ENCODE measurements around the gene PCDHA12. TPM values are rescaled to one million over a fixed set of nuclear protein-coding genes. Genes with fewer than 3 reads are reported as not detected.

Gene PCDHA12
- total RNA-seq, 4 donors from 2014 or later, result 0.27 to 1.1 (median 0.83) TPM; not detected in 1

DNA sequence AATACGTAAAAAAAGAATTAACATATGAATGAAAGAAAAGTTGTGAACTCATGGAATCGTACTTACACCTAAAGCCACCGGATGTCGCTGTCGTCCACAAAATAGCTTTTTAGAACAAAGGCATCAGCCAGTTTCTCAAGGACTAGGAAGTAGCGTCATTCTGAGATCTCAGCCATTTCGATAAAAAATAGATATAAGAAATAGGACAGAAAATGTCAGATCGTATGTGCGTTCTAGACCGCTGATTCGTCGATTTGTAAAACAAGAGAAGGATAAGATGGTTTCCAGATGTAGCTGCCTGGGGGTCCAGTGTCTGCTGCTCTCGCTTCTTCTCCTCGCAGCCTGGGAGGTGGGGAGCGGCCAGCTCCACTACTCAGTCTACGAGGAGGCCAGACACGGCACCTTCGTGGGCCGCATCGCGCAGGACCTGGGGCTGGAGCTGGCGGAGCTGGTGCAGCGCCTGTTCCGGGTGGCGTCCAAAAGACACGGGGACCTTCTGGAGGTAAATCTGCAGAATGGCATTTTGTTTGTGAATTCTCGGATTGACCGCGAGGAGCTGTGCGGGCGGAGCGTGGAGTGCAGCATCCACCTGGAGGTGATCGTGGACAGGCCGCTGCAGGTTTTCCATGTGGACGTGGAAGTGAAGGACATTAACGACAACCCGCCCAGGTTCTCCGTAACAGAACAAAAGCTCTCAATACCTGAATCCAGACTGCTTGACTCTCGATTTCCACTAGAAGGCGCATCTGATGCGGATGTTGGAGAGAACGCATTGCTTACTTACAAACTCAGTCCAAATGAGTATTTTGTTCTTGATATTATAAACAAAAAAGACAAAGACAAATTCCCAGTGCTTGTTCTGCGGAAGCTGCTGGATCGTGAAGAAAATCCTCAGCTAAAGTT, 19.1 kb upstream of the PCDHA12 start, which contains the start of gene PCDHA10:
PCDHA10 (plus strand) TSS at position 126 of the 903 bp plus-strand sequence; CDS start at position 278, 152 bp downstream.
- no peak for DNase-seq
- no peaks in the 10 kb centered on the region for H3K36me3 ChIP-seq
- TF ChIP-seq, protein P1, sequence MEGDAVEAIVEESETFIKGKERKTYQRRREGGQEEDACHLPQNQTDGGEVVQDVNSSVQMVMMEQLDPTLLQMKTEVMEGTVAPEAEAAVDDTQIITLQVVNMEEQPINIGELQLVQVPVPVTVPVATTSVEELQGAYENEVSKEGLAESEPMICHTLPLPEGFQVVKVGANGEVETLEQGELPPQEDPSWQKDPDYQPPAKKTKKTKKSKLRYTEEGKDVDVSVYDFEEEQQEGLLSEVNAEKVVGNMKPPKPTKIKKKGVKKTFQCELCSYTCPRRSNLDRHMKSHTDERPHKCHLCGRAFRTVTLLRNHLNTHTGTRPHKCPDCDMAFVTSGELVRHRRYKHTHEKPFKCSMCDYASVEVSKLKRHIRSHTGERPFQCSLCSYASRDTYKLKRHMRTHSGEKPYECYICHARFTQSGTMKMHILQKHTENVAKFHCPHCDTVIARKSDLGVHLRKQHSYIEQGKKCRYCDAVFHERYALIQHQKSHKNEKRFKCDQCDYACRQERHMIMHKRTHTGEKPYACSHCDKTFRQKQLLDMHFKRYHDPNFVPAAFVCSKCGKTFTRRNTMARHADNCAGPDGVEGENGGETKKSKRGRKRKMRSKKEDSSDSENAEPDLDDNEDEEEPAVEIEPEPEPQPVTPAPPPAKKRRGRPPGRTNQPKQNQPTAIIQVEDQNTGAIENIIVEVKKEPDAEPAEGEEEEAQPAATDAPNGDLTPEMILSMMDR (IDR thresholded peaks at IDR 0.05), result peak in 1 of 6 experiments; percentile 14
- TF ChIP-seq POLR2A (IDR thresholded peaks at IDR 0.05), result no peak
- no peaks in the 10 kb centered on the region for H3K4me1 ChIP-seq
- H3K9me3 ChIP-seq, result peaks cover 0 to 26% (median 3%) of the 10 kb centered on the region in 4 donors
- peak within 1 kb of the TSS in 1 of 4 donors; percentile 8 for H3K27ac ChIP-seq
- H3K4me3 ChIP-seq, result peak within 1 kb of the TSS in 2 of 4 donors; percentile 9 to 15
- no peaks in the 10 kb centered on the region for H3K27me3 ChIP-seq

DNA sequence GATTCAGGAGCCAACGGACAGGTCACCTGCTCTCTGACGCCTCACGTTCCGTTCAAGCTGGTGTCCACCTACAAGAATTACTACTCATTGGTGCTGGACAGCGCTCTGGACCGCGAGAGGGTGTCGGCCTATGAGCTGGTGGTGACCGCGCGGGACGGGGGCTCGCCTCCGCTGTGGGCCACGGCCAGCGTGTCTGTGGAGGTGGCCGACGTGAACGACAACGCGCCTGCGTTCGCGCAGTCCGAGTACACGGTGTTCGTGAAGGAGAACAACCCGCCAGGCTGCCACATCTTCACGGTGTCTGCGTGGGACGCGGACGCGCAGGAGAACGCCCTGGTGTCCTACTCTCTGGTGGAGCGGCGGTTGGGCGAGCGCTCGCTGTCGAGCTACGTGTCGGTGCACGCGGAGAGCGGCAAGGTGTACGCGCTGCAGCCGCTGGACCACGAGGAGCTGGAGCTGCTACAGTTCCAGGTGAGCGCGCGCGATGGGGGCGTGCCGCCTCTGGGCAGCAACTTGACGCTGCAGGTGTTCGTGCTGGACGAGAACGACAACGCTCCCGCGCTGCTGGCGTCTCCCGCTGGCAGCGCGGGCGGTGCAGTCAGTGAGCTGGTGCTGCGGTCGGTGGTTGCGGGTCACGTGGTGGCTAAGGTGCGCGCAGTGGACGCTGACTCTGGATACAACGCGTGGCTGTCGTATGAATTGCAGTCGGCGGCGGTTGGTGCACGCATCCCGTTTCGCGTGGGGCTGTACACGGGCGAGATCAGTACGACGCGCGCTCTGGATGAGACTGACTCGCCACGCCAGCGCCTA, 17.7 kb upstream of the PCDHA12 start:
- Histone ChIP-seq H3K36me3 (no peaks in the 10 kb centered on the region), H3K9me3 (peaks cover 0 to 32% (median 3%) of the 10 kb centered on the region in 4 donors), H3K4me1 (no peaks in the 10 kb centered on the region), H3K4me3 (no peak overlapping the region), H3K27ac (no peak overlapping the region), H3K27me3 (no peaks in the 10 kb centered on the region)
- TF ChIP-seq POLR2A (IDR thresholded peaks at IDR 0.05), result no peak
- TF ChIP-seq, protein P1 (IDR thresholded peaks at IDR 0.05), result no peak
- no peak for DNase-seq

DNA sequence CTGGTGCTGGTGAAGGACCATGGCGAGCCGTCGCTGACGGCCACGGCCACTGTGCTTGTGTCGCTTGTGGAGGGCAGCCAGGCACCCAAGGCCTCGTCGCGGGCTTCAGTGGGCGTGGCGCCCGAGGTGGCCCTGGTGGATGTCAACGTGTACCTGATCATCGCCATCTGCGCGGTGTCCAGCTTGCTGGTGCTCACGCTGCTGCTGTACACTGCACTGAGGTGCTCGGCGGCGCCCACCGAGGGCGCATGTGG, 17.2 kb upstream of the PCDHA12 start:
- Histone ChIP-seq H3K4me3 (no peak overlapping the region), H3K27me3 (no peaks in the 10 kb centered on the region), H3K36me3 (no peaks in the 10 kb centered on the region), H3K27ac (no peak overlapping the region), H3K4me1 (no peaks in the 10 kb centered on the region), H3K9me3 (peaks cover 0 to 34% (median 3%) of the 10 kb centered on the region in 4 donors)
- DNase-seq, result no peak
- TF ChIP-seq, protein P1 (IDR thresholded peaks at IDR 0.05), result no peak
- no peak for TF ChIP-seq POLR2A (IDR thresholded peaks at IDR 0.05)

DNA sequence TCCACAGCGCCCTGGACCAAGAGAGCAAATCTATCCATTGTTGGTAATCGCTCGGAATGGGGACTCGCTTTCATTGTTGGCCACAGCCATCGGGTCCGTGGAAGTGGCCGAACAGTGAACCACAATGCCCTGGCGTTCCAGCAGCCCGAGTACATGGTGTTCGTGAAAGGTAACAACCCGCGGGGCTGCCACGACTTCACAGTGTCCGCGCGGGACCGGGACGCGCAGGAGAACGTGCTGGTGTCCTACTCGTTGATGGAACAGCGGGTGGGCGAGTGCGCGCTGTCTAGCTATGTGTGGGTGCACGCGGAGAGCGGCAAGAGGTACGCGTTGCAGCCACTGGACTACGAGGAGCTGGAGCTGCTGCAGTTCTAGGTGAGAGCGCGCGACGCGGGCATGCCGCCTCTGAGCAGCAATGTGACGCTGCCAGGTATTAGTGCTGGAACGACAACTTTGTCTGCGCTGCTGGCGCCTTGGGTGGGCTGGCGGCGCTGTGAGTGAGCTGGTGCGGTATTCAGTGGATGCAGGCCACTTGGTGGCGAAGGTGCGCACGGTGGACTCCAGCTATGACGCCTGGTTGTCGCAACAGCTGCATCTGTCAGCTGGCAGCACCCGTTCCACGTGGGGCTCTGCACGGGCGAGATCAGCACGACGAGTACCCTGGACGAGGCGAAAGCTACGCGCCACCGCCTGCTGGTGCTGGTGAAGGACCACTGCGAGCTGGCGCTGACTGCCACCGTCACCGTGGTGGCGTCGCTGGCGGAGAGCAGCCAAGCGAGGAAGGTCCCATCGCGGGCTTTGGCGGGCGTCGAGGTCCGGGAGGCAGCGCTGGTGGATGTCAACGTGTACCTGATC, 12.4 kb upstream of the PCDHA12 start:
- no peaks in the 10 kb centered on the region for H3K4me1 ChIP-seq
- DNase-seq, result no peak
- peaks cover 0 to 20% (median under 1%) of the 10 kb centered on the region in 4 donors for H3K9me3 ChIP-seq
- no peaks in the 10 kb centered on the region for H3K36me3 ChIP-seq
- no peak for TF ChIP-seq POLR2A (IDR thresholded peaks at IDR 0.05)
- TF ChIP-seq, protein P1 (IDR thresholded peaks at IDR 0.05), result no peak
- H3K4me3 ChIP-seq, result no peak overlapping the region
- no peak overlapping the region for H3K27ac ChIP-seq
- H3K27me3 ChIP-seq, result no peaks in the 10 kb centered on the region
